HG03064 (cell line): ENCODE measurements around the gene CYBC1.
"Not testable (repeated sequence)": the region's sequence is repeated elsewhere in the genome, so short reads cannot be mapped to it uniquely, and the experiment has no call there.

ENCODE experiments used
- ATAC-seq: cut with Tn5 transposase; IDR thresholded peaks from one replicate; pipeline ENCODE4 v1.9.1; 2021; ENCODE audit warnings: low read depth; ENCODE audit not compliant: unreplicated experiment

CYBC1 gene

GRCh38 chr17:82435601-82436583 lies 14.7 kb downstream of the CYBC1 start:
- no peak for ATAC-seq

- ATAC-seq: no peak
Observed at GRCh38 chr17:82435103-82435502, 15.4 kb downstream of the CYBC1 start.

- ATAC-seq: no peak
Observed at GRCh38 chr17:82434216-82434565, 16.4 kb downstream of the CYBC1 start.

GRCh38 chr17:82433560-82434215 lies 16.9 kb downstream of the CYBC1 start:
- no peak for ATAC-seq

GRCh38 chr17:82432017-82432416 lies 18.5 kb downstream of the CYBC1 start:
- no peak for ATAC-seq

GRCh38 chr17:82429824-82430223 lies 20.7 kb downstream of the CYBC1 start:
- ATAC-seq: no peak

GRCh38 chr17:82428546-82428945 lies 22.0 kb downstream of the CYBC1 start:
- no peak for ATAC-seq

- no peak for ATAC-seq
Observed at GRCh38 chr17:82424863-82425159, 25.7 kb downstream of the CYBC1 start.

GRCh38 chr17:82424001-82424862 lies 26.3 kb downstream of the CYBC1 start:
- ATAC-seq: no peak

- ATAC-seq: no peak
Observed at GRCh38 chr17:82419540-82419939, 31.0 kb downstream of the CYBC1 start.

GRCh38 chr17:82418001-82418986 lies 32.3 kb downstream of the CYBC1 start, which contains the start of the genes HEXD and OGFOD3:
HEXD (plus strand) TSS chr17:82418347; CDS start chr17:82419800, 1,453 bp downstream.
OGFOD3 (minus strand) TSS chr17:82418586; CDS start chr17:82418485, 101 bp downstream.
- peak; percentile 77 for ATAC-seq

- ATAC-seq: no peak
Observed at GRCh38 chr17:82416771-82417170, 33.8 kb downstream of the CYBC1 start.

- ATAC-seq: no peak
Observed at GRCh38 chr17:82416264-82416663, 34.3 kb downstream of the CYBC1 start.

GRCh38 chr17:82415786-82416185 lies 34.8 kb downstream of the CYBC1 start:
- ATAC-seq: no peak

- no peak for ATAC-seq
Observed at GRCh38 chr17:82415336-82415735, 35.2 kb downstream of the CYBC1 start.

GRCh38 chr17:82414548-82415281 lies 35.8 kb downstream of the CYBC1 start:
- ATAC-seq: no peak

GRCh38 chr17:82412535-82413520 lies 37.7 kb downstream of the CYBC1 start:
- ATAC-seq: no peak

GRCh38 chr17:82412081-82412480 lies 38.5 kb downstream of the CYBC1 start:
- ATAC-seq: not testable (repeated sequence)
